KMS-11 (cell line): ENCODE results near the gene CD99L2.

Experiments
- H2AFZ ChIP-seq: fragments of 200-600 bp; sonication (generic); 2 replicates; pipeline ENCODE4 v1.6.1; 2016; ENCODE audit warnings: antibody characterized with exemption, mixed run types, low read depth
- H3K27ac ChIP-seq: fragments of 200-600 bp; sonication (generic); 2 replicates; pipeline ENCODE4 v1.6.1; 2016; ENCODE audit warnings: mild to moderate bottlenecking, mixed run types
- H3K27me3 ChIP-seq: fragments of 200-600 bp; sonication (generic); 2 replicates; pipeline ENCODE4 v1.6.1; 2017; ENCODE audit warnings: mild to moderate bottlenecking, low read depth, mixed run types, moderate library complexity; ENCODE audit not compliant: insufficient read depth
- H3K36me3 ChIP-seq: fragments of 200-600 bp; sonication (generic); 2 replicates; pipeline ENCODE4 v1.6.1; 2017; ENCODE audit warnings: mild to moderate bottlenecking, mixed run types; ENCODE audit not compliant: insufficient read depth
- H3K4me1 ChIP-seq: fragments of 200-600 bp; sonication (generic); 2 replicates; pipeline ENCODE4 v1.6.1; 2016; ENCODE audit warnings: mild to moderate bottlenecking, low read depth, mixed run types; ENCODE audit not compliant: poor library complexity, severe bottlenecking
- H3K4me2 ChIP-seq: fragments of 200-600 bp; sonication (generic); 2 replicates; pipeline ENCODE4 v1.7.0; 2016; ENCODE audit warnings: mild to moderate bottlenecking, mixed run types
- H3K4me3 ChIP-seq: fragments of 200-600 bp; sonication (generic); IDR thresholded peaks from 2 replicates; pipeline ENCODE4 v1.6.1; 2017; ENCODE audit warnings: low read depth, low read length, mixed read lengths; ENCODE audit not compliant: insufficient read depth
- H3K79me2 ChIP-seq: fragments of 200-600 bp; sonication (generic); 2 replicates; pipeline ENCODE4 v1.6.1; 2016; ENCODE audit warnings: low read depth, mixed run types; ENCODE audit not compliant: insufficient read depth
- H3K9ac ChIP-seq: fragments of 200-600 bp; sonication (generic); 2 replicates; pipeline ENCODE4 v1.6.1; 2016; ENCODE audit warnings: mild to moderate bottlenecking, mixed run types
- H4K20me1 ChIP-seq: fragments of 200-600 bp; sonication (generic); 2 replicates; pipeline ENCODE4 v1.6.1; 2016; ENCODE audit warnings: mild to moderate bottlenecking, mixed run types; ENCODE audit not compliant: insufficient read depth
- CTCF ChIP-seq: fragments of 200-600 bp; sonication (generic); conservative IDR thresholded peaks from 2 replicates; pipeline ENCODE4 v1.6.1; 2017; ENCODE audit warnings: low read depth, mild to moderate bottlenecking, antibody characterized with exemption, low read length, moderate library complexity, mixed read lengths

The CD99L2 gene

GRCh38 chrX:150846130-150846529, 52.3 kb downstream of the CD99L2 start:
- no peaks in the 10 kb centered on the region for H4K20me1 ChIP-seq
- no peaks in the 10 kb centered on the region for H3K36me3 ChIP-seq
- H3K4me3 ChIP-seq: no peak overlapping the region
- H3K27ac ChIP-seq: no peak overlapping the region
- H3K27me3 ChIP-seq: no peaks in the 10 kb centered on the region
- H2AFZ ChIP-seq: no peak overlapping the region
- no peak overlapping the region for H3K4me2 ChIP-seq
- no peaks in the 10 kb centered on the region for H3K79me2 ChIP-seq
- no peak overlapping the region for H3K9ac ChIP-seq
- peaks cover 14% of the 10 kb centered on the region for H3K4me1 ChIP-seq
- no peak for TF ChIP-seq CTCF

- no peak overlapping the region for H3K27ac ChIP-seq
Observed at GRCh38 chrX:150845091-150845490, 53.4 kb downstream of the CD99L2 start.

GRCh38 chrX:150844016-150844415, 54.5 kb downstream of the CD99L2 start:
- H3K79me2 ChIP-seq: no peaks in the 10 kb centered on the region
- H3K4me2 ChIP-seq: no peak overlapping the region
- H3K27ac ChIP-seq: no peak overlapping the region

More at GRCh38 chrX:150845091-150845490, 53.4 kb downstream of the CD99L2 start:
- Histone ChIP-seq H4K20me1 (no peaks in the 10 kb centered on the region), H3K4me2 (no peak overlapping the region), H3K4me3 (no peak overlapping the region), H3K4me1 (peaks cover 15% of the 10 kb centered on the region), H3K36me3 (no peaks in the 10 kb centered on the region), H3K27me3 (no peaks in the 10 kb centered on the region), H2AFZ (no peak overlapping the region), H3K79me2 (no peaks in the 10 kb centered on the region), H3K9ac (no peak overlapping the region)
- TF ChIP-seq CTCF: no peak

DNA sequence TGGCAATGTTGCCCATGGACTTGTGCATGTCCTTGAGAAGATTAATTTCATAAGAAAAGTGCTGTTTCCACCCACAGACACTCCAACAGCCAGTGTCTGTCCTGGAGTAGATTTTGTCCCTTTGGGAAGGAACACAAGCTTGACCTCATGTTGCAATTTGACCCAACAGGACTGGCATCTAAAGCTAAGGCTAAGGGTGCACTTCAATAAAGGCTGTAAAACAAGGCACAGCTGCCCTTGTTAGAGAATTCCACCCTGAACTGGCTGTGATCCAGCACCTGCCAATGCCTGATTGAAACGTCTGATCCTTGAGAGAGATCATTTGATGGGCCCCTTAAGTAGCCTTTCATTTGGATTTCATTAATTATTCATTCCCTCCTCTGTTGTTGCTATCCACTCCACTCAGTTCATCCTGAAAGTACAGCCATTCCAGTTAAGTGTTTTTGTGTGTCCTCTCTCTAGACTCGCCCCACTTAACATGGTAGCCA, 56.2 kb downstream of the CD99L2 start:
- no peak for TF ChIP-seq CTCF

More at GRCh38 chrX:150844016-150844415, 54.5 kb downstream of the CD99L2 start:
- no peaks in the 10 kb centered on the region for H3K27me3 ChIP-seq
- H3K4me1 ChIP-seq: peaks cover 15% of the 10 kb centered on the region
- H3K4me3 ChIP-seq: no peak overlapping the region
- no peak overlapping the region for H2AFZ ChIP-seq
- H3K36me3 ChIP-seq: no peaks in the 10 kb centered on the region
- no peaks in the 10 kb centered on the region for H4K20me1 ChIP-seq
- H3K9ac ChIP-seq: no peak overlapping the region
- TF ChIP-seq CTCF: no peak

More for the DNA sequence above, 56.2 kb downstream of the CD99L2 start:
- H3K4me1 ChIP-seq: peaks cover 15% of the 10 kb centered on the region
- H3K9ac ChIP-seq: no peak overlapping the region
- H3K27me3 ChIP-seq: no peaks in the 10 kb centered on the region
- no peak overlapping the region for H3K4me2 ChIP-seq
- no peak overlapping the region; the same call in 1 of the 2 replicates for H3K27ac ChIP-seq
- H3K79me2 ChIP-seq: no peaks in the 10 kb centered on the region
- no peak overlapping the region for H2AFZ ChIP-seq
- H4K20me1 ChIP-seq: no peaks in the 10 kb centered on the region
- no peak overlapping the region for H3K4me3 ChIP-seq
- no peaks in the 10 kb centered on the region for H3K36me3 ChIP-seq
